ENCODE results near the gene CCDC69.
"Not testable (repeated sequence)": the region's sequence is repeated elsewhere in the genome, so short reads cannot be mapped to it uniquely, and the experiment has no call there.

The CCDC69 gene

DNA sequence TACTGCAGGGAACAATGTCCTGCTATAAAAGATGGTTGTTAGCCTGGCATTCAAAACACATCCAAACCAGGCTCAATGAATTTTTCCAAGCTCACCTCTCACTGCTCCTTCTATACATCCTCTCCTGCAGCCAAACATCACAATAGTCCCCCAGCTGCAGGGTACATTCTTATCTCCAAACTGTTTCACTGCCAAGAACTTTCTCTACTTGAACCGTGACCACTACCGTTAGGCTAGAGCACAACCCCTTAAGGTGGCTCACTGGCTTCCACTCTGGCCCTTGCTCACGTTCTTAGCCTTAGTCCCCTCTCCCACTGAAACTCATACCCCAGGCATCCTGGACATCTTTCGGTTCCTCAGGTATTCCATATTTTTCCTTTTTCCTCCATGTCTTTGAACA lies 37.4 kb downstream of the CCDC69 start:
- no peak for DNase-seq

- DNase-seq: no peak
Observed at GRCh38 chr5:151186052-151186451, 37.8 kb downstream of the CCDC69 start.

- DNase-seq: no peak
Observed at GRCh38 chr5:151184316-151185042, 39.4 kb downstream of the CCDC69 start.

DNA sequence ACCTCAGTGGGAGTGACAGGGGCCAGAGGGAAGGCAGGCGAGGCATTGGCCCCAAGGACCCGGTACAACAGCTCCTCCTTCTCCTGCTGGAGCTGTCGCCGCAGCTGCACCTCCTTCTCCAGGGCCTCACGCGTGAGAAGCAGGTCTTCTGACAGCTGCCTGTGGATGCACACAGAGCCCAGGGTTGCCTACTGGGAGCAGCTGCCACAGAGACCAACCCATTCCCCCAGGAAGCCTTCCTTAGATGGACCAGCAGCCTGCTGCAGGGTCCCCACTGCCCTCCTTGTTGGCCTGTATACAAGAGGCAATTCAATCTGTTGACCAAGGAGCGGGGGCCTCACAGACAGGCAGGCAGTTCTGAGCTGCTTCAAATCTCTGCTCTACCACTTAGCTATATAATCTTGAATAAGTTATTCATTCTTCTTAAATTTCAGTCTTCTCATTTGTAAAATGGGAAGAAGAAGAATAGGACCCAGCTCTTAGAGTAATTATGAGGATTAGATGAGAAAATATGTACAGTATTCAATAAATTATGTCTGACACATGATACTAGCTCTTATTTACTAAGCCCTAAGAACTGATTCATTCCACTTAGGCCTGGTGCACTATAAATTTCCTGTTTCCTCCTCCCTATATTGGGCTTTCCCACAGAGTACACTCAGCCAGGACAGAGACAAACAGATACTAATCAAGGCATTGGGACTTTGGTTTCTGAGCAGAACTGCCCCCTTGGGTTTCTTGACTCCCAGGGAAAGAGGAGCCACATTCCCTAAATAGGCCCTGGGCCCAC lies 40.2 kb downstream of the CCDC69 start:
- DNase-seq: no peak

- DNase-seq: no peak
Observed at GRCh38 chr5:151182976-151183375, 40.9 kb downstream of the CCDC69 start.

- no peak for DNase-seq
Observed at GRCh38 chr5:151182524-151182900, 41.4 kb downstream of the CCDC69 start.

DNA sequence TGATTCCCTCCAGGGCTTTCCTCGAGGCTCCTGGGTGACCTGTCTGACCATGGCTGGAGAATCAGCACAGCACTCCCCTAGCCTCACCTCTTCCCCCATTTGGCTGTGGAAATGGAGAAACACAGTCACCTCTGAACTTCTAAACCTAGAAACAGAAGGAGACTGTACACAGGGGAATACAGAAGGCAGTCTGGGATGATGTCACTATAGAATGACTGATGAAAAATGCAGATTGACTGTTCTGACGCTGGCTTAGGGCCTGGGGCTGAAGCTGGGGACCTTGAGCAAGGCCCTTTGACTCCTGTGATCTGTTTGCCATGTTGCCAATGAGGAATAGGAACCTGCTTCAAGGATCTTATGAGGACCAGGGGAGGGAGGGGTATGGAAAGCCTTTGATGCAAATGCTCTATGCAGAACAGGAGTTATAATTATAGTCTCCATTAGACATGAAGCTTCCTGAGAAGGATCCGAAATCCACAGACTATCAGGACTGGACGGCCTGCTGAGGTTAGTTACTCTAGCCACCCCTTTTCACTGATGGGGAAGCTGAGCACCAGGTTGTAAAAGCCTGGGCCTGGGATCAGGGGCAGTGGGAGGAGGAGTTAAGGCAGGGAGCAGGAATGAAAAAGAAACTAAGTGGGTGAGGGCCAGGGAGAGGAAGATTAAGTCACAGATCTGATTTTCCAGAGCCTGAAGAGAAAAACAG lies 41.9 kb downstream of the CCDC69 start:
- no peak for DNase-seq

DNA sequence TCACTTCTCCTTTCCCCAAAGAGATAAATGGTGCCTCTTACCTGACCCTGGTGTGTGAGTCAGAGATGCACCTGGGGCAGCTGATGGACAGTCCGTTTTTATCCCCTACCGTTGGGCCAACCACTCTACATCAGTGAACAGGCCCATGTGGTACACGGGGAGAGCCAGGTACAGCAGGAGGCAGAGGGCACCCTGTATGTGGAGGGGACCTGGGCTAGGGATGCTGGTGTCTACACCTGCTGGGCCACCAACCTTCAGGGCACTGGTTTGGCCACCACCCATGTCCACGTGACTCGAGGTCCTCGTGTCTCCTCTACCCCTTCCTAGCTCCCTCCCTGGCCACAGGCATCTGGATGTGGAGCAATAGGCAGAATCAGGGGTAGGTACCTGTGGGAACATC lies 43.6 kb downstream of the CCDC69 start:
- no peak for DNase-seq

DNA sequence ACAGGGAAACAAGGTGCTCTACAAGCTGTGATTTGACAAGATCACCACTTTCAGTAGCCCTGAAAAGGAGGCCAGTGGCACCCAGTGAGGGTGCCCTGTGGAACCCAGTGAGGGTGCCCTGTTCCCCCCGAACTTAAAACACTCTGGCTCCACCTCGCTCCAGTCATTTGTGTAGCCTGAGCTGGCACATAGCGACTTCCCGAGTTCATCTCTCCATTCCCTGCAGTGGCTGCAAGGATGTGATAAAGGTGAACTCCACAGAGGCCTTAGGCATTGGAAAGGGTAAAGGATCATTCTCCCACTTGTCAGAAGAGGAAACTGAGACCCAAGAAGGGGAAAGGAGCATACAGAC lies 44.4 kb downstream of the CCDC69 start:
- no peak for DNase-seq

- DNase-seq: no peak
Observed at GRCh38 chr5:151178777-151179488, 45.0 kb downstream of the CCDC69 start.

- DNase-seq: no peak
Observed at GRCh38 chr5:151178372-151178771, 45.5 kb downstream of the CCDC69 start.

DNA sequence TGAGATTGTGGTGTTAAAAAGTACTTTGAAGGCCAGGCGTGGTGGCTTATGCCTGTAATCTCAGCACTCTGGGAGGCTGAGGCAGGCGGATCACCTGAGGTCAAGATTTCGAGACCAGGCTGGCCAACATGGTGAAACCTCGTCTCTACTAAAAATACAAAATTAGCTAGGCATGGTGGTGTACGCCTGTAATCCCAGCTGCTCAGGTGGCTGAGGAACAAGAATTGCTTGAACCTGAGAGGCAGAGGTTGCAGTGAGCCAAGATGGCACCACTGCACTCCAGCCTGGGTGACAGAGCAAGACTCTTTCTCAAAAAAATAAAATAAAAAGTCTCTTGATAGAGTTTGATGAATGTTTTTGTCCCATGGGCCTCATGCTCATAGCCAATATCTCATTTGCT lies 47.6 kb downstream of the CCDC69 start:
- DNase-seq: not testable (repeated sequence)

GRCh38 chr5:151174612-151175101 lies 49.2 kb downstream of the CCDC69 start:
- DNase-seq: no peak

DNA sequence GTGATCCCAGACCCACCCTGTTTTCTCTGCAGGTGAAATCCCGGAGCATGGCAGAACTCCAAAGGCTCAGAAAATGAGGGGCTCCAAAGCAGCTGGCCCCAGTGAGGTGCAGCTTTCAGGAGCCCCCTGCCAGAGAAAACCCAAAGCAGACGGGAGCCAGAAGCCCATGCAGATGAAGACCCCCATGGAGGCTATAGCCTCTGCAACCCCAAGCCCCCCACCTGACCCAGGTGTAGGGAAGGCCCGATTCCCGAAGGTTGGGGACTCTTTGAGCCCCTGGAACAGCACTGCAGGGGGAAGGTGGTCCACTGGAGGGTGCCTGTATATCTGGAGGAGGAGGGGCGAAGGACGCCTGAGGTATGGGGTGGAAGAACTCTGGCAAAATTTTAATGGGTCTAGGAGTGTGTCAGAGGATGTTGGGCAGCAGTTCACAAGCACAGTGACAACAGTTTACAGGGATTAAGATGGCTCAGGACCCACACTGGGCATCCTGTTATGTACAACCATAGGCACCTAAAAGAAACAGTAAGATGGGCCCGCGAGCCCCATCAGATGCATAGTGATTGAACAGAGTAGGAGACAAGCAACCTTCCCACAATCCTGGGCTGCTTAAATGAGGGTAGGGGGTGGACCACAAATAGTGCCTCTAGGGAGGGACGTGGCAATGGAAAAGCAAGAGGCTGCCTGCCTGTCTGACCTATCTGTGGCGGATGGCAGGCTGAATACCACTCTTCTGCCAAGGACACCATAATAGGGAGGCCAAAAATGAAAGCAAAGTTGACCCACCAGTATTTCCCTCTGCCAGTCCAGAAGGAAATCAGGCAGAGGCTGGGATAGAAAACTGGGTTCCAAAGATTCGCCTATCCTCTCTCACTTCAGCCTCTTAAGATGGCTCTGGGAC lies 49.9 kb downstream of the CCDC69 start:
- no peak for DNase-seq

- DNase-seq: no peak
Observed at GRCh38 chr5:151171529-151171928, 52.4 kb downstream of the CCDC69 start.

DNA sequence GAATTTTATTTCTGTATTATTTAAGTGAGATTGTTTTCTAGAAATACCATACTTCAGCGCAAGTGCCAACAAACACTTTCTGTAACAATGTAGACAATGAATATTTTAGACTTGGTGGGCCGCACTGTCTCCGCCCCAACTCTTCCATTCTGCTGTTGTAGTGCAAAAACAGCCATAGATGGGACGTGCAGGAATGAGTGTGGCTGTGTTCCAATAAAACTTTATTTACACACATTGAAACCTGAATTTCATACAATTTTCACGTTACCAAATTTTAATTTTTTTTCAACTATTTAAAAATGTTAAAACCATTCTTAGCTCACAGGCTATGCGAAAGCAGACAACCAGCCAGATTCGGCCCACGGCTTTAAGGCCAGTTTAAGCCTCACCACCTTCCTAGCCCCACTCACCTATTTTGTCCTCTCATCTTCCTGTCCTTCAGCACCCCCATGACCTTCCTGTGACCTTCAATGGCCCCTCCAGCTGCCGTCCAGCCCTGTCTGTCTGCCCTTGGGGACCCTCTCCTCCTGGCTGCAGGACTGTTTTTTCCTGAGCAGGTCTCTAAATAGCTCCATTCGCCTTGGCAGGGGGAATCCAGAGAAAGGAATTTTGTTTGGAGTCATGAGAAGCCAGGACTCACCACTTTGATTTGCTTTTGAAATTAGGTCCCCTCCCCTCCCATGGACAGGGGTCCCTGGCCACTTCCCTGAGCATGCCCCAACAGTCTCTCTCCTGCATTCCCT lies 55.1 kb downstream of the CCDC69 start:
- no peak for DNase-seq

DNA sequence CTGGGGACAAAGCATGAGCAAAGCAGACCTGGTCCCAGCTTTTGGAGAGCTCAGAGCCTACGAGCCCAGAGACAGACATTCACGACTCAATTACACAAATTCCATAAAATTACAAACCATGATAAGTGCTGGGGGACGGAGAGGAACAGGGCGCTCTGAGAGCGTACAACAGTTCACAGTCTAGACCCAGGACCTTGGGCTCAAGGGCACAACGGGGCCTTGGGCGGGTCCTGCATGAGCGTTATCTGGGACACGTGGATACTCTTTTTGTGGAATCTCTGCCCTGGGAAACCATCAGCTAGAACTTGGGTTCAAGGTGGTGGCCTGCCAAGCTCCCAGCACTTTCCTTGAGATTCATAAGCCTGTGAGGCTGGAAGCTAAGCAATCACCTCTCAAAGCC lies 56.9 kb downstream of the CCDC69 start:
- DNase-seq: no peak

- peak; percentile 49 to 61 (median 58) for DNase-seq
Observed at GRCh38 chr5:151164687-151165392, 59.1 kb downstream of the CCDC69 start.

DNA sequence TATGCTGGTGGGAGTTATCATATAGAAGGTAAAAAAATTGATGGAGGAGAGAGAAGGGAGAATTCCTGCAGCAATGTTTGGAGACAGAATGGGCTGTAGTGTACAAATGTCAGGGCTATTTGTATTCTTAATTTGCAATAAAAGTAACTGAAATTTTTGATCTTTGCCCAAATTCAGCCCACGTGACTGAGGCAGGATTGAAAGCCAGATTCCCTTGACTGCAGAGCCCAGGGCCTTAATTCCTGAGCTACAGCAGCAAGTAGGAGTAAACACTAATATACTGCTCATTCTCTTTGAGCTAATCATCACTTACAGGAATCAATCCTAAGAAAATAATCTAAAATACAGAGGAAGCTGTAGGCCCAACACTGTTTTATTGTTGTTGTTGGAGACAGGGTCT lies 61.1 kb downstream of the CCDC69 start:
- no peak for DNase-seq

DNA sequence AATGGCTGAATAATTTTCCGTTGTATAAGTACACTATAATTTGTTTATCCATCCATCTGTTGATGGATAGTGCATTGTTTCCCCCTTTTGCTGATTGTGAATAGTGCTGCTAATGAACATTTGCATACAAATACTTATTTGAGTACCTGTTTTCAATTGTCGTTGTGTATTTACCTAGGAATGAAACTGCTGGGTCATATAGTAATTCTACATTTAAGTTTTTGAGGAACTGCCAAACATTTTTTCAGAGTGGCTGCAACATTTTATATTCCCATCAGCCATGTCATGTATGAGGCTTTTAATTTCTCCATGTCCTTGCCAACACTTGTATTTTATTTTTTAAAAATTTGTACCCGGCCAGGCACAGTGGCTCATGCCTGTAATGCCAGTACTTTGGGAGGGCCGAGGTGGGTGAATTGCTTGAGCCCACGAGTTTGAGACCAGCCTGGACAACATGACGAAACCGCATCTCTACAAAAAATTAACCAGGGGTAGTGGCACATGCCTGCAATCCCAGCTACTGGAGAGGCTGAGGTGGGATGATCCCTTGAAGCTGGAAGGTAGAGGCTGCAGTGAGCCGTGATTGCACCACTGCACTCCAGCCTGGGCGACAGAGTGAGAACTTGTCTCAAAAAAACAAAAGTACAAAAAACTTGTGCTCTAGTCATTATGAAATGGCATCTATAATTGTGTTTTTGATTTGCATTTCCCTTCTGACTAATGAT lies 64.1 kb downstream of the CCDC69 start:
- DNase-seq: no peak

Data from activated CD4-positive, CD25-positive, alpha-beta regulatory T cell (primary cell).